OCI-LY3 (cell line): ENCODE results near the gene CCDC7.

ENCODE experiments used
- EZH2phosphoT487 ChIP-seq: fragments of 200-600 bp; shearing (Covaris generic); IDR thresholded peaks from 2 replicates; pipeline ENCODE4 v1.6.1; 2018; ENCODE audit warnings: antibody characterized with exemption, mixed run types, low read depth
- TF ChIP-seq, protein P1 (sequence below): fragments of 200-600, 300-600 bp; sonication (generic); IDR thresholded peaks from 2 replicates; pipeline ENCODE4 v1.5.1; 2014; ENCODE audit warnings: antibody characterized with exemption, low read length, low read depth

DNA sequence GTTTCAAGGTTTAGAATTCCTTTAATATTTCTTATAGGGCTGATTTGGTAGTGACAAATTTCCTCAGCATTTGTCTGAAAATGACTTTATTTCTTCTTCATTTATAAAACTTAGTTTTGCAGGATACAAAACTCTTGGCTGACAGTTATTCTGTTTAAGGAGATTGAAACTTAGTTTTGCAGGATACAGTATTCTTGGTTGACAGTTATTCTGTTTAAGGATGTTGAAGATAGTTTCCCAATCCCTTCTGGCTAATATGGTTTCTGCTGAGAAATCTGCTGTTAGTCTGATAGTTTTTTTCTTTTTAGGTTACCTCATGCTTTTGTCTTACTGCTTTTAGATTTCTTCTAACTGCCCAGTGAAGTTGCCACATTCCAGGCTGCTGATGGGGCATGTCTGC lies 325.3 kb downstream of the CCDC7 start:
- TF ChIP-seq, protein P1, sequence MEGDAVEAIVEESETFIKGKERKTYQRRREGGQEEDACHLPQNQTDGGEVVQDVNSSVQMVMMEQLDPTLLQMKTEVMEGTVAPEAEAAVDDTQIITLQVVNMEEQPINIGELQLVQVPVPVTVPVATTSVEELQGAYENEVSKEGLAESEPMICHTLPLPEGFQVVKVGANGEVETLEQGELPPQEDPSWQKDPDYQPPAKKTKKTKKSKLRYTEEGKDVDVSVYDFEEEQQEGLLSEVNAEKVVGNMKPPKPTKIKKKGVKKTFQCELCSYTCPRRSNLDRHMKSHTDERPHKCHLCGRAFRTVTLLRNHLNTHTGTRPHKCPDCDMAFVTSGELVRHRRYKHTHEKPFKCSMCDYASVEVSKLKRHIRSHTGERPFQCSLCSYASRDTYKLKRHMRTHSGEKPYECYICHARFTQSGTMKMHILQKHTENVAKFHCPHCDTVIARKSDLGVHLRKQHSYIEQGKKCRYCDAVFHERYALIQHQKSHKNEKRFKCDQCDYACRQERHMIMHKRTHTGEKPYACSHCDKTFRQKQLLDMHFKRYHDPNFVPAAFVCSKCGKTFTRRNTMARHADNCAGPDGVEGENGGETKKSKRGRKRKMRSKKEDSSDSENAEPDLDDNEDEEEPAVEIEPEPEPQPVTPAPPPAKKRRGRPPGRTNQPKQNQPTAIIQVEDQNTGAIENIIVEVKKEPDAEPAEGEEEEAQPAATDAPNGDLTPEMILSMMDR = no peak
- no peak for TF ChIP-seq EZH2phosphoT487
